GM19351 (cell line): ENCODE data around the gene SLC27A2.

Source experiments
- ATAC-seq: cut with Tn5 transposase; IDR thresholded peaks from one replicate; pipeline ENCODE4 v1.9.1; 2021; ENCODE audit warnings: mild to moderate bottlenecking, moderate library complexity; ENCODE audit not compliant: unreplicated experiment

Gene SLC27A2

DNA sequence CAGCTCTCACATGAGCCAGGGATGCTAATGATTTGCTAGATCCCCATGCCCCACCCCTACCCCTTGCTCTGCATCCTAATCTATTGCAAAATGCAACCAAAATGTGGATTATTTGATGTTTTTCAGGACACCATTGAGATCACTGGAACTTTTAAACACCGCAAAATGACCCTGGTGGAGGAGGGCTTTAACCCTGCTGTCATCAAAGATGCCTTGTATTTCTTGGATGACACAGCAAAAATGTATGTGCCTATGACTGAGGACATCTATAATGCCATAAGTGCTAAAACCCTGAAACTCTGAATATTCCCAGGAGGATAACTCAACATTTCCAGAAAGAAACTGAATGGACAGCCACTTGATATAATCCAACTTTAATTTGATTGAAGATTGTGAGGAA lies 53.8 kb downstream of the SLC27A2 start:
- ATAC-seq: no peak

DNA sequence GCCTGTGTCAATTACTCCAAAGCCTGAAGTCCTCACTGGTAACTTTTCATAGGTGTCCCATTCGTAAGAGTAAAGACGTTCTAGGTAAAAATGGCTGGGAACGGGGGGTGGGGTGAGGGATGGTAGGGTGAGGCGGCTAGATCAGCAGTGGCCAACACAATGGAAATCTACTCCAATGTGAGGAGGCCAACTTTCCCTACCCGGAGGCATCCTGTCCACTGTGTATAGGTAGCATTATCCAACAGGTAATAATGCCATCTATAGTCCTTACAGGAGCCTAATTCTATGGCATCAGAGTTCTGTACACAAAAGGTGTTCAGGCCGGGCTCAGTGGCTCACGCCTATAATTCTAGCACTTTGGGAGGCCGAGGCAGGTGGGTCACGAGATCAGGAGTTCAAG lies 54.4 kb downstream of the SLC27A2 start:
- ATAC-seq: no peak

DNA sequence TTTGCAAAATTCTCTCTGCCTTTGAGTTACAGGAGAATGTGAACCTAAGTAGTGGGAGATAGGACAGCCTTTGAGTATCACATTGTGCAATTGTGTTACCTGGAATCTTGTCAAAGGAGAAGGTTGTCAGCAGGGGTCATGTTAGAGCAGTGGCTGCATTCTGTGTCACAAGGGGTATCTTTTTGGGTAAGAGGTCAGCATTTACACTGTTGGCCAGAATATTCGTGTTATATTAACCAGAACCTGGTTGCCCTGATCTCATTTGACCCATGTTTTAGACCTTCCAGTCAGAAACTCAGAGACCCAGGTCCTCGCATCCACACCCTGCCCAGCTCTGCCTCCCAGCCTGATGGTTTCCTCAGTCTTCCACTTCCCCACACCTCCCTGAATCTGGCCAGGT lies 56.3 kb downstream of the SLC27A2 start:
- ATAC-seq: no peak

DNA sequence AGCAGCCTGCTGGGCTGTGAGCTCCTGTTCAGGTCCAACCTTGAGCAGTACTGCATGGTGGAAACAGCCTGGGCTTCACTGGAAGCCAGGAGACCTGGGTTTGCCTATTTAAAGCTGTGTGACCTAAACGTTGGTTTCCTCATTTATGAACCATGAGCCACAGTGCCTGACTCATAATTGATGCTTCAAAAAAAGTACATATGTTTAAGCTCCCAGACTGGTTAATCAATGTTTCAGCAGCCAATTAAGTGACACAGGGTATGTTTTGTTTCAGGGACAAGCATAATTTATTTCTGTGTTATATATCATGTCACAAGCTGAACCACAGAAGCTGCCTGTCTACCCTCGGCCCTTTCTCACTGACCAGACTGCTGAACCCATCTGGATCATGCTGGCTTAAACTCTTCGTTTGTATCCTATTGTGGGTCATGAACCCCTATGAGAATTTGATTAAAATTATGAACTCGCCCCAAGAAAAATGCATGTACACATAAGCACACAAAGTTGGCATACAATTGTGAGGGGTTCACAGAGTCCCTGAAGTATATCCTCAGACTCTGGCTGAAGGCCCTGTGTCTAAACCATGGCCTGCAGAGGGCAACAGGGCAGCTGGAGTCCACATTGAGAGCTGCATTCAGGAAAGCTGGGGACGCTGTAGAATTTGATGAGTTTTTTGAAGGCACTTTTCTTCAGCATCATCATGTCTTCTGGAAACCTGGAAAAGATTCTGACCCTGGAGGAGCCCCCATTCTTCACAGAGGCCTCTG lies 59.9 kb downstream of the SLC27A2 start:
- ATAC-seq: no peak

DNA sequence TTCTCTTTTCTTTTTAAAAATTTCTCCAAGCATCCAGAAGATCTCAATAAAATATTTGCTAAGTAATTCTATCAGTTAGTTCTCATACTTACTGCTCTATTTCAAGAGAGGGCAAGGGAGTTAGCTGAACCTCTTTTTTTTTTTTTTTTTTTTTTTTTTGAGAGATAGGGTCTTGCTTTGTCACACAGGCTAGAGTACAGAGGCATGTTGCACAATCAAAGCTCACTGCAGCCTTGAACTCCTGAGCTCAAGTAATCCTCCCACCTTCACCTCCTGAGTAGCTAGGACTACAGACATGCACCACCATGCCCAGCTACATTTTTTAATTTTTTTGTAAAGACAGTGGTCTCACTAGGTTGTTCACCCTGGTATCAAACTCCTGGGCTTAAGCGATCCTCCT lies 62.2 kb downstream of the SLC27A2 start:
- no peak for ATAC-seq

DNA sequence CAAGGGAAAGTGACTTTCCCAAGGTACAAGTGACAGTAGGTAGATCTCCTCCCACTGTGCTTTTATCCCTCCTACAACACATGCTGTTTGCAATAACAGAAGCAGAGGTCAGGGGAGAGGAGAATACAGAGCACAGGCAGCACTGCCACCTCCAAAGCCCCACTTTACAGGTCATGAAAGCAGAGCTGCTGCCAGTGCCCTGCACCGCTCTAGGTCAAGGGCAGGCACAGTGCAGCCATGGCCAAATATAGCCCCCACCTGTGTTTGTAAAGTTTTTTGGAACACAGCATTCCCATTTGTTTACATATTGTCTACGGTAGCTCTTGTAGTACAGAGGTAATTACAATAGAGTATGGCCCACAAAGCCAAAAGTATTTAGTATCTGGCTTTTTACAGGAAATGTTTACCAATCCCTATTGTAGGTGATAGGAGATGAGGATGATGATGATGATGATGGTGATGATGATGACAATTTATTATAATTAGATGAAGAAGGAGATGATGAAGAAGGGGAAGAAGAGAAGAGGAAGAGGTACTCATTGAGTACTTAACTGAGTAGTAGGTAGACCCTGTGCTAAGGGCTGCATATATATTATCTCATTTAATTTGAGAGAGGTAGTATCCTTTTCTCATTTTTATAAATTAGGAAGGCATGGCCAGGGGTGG lies 63.1 kb downstream of the SLC27A2 start:
- no peak for ATAC-seq

DNA sequence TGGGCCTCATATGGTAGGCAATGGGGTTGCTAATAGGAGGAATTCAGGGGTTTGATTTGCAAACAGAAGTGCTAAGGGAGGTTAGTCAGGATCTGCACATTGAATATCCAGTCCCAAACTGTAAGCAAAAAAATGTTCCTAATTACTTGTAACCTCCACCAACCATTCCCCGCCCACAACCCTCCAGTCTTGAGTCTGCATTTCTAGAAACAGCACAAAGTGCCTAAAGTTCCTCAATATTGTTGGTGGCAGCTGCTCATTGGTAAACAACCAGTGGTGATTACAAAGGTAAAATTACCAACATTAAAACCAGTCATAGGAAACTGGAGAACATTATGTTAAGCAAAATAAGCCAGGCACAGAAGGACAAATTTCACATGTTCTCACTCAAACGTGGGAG lies 64.6 kb downstream of the SLC27A2 start:
- no peak for ATAC-seq

DNA sequence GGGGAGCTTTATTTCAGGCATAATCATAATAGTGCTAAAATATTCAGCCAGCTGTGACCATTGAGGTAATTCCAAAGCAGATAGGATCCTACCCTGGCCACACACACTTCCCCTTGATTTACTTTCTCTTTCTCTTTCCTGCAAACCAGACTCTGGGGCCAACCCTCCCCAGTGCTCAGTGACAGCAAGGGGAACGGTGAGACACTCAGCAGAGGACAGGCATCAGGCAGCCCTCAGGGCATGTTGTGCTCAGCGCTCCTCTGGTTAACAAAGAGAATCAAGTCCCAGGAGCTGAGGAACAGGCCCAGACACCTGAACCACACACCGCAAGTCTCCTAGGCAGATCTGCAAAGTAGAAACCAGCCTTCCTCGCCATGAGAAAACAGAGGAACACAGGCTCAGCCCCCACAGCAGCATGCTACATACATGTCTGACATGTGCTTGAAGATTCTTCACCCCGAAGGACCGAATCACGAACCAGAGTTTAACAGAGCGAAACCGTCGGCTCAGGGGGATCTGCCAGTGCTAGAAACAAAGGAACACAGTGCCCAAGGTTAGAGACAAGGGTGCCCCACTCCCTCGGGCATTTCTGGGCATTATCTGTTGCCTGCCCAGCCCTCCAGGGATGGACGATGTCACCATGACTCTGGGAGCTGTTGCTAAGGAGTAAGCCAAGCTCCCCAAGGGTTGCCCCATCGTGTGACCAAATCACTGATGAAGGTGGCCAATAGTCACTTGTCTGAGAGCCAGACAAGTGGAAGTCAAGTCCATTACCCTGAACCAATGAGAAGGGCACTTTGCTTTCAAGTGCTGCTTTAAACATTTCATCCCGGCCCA lies 66.0 kb downstream of the SLC27A2 start:
- ATAC-seq: peak; percentile 99

DNA sequence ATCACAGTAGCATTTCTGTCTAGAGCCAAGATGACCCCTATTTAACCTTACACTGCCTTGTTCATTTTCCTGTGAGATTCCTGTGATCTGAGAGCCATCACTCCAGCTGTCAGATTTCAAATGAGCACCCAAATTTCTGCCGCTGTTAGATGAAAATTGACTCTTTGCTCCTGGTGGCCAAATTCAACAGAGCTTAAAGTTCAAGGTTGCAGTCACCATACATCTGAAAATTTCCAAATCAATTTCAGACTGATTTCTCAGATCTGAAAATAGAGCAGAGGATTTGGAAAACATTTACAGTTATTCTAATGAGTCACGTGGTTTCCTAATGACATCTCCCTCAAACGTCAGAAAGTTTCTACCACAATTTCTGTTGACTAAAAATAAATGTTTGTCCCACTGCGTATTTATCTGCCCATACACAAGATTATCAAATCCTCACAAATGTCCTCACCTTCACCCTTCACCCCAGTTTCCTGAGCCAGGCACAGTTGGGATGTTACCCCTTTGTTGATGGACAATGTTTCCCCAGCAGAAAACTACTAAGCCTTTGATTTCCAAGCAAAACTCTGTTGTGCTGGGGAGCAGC lies 67.1 kb downstream of the SLC27A2 start:
- ATAC-seq: no peak

DNA sequence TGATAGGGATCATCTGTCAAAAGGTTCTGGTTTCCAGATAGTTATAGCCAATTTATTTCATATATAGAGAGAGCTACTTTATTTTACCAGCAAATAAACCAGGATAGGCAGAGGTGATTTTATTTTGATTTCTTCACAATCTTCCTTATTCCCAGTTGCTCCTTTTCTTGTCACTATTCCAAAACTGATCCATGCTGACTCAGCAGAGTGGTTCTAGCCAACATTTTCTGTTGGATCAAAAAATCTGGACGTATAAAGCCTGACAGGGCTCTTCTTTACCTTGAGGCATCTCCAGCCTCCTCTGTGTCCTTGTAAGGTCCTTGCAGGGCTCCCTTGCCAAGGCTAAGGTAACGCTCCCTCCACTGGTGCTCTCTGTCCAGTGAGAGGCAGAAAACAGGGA lies 67.7 kb downstream of the SLC27A2 start:
- ATAC-seq: no peak

DNA sequence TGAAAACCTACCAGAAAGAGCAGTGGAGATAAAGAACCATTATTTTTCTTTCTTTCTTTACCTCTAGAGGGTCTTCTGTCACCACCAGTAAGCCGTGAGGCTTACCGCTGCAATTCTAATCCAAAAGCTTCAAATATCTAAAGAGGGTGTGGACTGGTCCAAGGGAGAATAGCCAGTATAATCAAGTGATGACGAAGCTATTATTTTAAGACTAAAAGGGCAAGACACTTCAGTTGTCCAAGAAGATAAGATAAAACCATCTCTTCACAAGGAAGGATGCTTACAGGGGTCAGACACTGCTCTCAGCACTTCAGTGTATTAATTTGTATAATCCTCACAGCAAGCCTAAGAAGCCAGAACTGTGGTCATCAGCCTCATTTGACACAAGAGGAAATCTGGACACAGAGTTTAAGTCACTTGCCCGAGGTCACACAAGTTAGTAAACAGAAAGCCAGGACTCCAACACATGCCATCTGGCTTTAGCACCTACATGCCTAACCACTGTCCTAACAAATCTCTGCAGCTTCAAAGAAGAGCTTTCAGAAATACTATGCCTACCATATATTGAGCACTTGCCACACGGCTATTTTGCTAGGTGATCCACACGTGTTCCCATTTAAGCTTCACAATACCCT lies 68.9 kb downstream of the SLC27A2 start:
- ATAC-seq: no peak

DNA sequence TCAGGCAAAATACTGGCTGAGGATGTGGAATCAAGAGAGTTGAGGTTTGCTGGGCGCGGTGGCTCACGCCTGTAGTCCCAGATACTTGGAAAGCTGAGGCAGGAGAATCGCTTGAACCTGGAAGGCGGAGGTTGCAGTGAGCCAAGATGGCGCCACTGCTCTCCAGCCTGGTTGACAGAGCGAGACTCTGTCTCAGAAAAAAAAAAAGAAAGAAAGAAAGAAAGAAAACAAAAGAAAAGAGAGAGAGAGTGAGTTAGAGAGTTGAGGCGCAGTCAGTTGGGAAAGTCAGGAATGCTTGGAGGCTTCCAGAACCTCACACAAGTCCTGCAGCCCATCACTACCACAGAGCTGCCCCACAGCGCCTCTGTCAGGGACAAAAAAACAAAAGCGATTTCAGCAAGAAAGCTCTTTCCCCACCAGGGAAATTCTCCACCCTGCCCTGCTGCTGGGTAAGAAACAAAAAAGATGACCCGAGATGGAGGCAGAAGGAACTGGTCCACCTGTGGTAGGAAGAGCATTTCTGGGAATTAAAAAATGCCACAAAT lies 69.7 kb downstream of the SLC27A2 start:
- no peak for ATAC-seq

DNA sequence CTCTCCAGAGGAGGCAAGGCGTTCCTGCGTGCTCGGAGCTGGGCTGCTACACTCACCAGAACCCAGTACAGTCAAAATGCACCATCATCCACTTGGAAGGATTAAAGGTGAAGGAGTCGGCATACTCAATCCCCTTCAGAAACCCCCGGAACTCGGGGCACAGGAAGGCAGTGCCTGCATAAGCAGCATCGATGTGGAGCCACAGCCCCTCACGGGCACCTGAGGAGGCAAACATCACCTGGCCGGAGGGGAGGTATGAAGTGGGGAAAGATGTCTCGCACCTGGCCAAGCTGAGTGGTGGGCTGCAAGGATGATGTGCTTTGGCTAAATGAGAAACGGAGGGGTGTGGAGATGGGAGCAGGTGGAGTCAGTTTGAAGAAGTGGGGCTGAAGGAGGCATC lies 70.6 kb downstream of the SLC27A2 start:
- no peak for ATAC-seq

DNA sequence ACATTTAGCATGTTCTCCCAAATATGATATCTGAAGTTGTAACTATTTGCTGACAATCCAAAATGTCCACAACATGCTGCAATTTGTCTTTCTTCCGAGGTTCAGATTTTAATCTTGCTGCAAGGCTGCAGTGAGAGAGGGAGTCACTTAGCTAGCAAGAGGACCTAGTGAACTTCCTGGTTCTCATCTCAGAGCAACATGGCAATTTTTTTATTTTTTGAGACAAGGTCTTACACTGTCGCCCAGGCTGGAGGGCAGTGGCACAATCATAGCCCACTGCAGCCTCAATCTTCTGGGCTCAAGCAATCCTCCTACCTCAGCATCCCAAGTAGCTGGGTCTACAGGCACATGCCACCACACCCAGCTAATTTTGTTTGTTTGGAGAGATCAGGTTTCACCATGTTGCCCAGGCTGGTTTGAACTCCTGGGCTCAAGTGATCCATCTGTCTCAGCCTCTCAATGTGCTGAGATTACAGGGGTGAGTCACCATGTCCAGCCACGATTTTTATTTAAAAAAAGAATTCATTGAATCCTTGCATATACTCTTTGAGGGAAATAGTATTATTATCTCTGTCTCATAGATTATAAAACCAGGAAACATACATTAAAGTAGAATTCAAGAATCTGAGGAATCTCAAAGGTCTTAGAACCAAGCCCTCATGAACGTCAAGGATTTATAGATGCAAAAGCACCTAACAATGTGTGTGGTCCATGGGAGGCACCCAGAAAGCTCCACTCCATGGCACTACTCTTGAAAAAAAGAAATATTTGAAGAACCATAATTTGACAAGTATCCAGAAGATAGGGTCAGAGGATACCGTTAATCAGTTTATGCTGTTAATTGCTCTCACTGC lies 74.4 kb downstream of the SLC27A2 start:
- no peak for ATAC-seq

DNA sequence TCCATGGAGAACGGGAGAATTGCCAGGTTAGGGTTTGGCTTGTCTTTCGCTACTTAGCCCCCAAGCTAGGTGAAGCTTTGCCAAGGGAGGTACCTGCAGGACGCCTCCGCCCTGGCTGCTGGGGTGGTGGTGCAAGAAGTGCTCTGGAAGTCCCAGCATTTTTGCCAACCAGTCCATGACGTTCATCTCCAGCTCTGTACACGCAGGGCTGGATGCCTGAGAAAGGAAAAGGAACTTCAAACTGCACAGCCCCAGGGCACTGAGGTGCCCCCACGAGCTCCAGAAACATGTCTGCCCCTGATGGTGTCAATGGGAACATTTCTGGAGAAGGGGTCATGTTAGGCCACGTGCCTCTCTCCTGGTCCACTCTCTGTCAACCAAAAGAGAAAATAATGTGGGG lies 75.3 kb downstream of the SLC27A2 start:
- ATAC-seq: no peak

DNA sequence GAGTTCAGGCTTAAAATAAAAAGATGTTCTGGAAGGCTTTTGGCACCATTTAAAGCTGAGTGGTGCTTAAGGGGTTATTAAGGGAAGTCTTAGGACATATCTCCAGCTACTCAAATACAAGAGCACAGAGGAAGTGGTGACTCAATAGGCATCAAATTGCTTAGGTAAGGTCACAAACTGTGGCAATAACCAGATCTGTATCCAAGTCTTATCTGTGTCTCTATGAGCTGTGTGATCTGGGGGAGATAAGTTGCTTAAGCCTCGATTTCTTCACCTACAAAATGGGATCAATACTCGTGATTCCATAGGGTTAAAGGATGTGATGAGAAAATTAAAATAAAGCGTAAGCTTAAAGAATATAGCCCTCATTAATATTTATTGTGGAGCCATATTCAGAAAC lies 75.9 kb downstream of the SLC27A2 start:
- ATAC-seq: no peak

DNA sequence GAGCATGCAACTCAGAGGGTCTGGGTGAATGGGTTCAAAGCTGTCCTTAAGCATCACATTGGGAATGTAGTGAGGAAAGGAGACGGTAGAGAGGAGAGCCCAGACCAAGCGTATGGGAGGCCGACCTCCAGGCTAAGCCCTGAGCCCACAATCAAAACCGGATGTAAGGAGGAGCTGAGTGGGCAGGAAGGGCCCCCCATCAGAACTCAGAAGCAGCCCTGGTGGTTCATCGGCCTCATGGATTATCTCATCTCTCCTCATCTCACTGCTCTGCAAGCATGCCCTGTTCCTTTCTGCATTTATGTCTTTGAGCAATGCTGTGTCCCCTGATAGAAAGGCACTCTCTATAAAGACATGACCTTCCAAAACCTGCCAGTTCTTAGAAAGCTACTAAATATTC lies 77.3 kb downstream of the SLC27A2 start:
- no peak for ATAC-seq

DNA sequence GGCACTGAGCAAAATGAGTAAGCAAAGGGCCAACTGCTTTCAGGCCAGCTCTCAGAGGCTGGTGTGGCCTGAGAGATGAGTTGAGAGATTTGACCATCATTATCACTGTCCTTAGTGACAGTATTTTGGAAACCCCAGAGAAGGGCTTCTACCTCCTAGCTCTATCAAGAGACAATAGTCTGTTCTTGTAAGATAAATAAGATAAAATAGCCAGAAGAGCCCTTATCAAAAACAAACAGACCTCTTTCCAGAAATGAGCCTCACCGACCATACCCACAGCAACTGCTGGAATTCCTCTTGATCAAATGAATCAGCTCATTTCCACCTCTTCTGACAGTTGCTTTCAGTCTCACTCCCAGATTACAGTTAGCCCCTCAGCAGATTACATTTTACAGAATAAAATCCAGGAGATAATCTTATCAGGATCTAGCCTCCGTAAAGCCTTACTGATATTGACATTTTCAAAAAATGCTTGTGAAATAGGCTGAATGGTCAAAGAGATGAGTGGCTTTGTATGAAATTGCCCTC lies 79.0 kb downstream of the SLC27A2 start:
- peak; percentile 56 for ATAC-seq

DNA sequence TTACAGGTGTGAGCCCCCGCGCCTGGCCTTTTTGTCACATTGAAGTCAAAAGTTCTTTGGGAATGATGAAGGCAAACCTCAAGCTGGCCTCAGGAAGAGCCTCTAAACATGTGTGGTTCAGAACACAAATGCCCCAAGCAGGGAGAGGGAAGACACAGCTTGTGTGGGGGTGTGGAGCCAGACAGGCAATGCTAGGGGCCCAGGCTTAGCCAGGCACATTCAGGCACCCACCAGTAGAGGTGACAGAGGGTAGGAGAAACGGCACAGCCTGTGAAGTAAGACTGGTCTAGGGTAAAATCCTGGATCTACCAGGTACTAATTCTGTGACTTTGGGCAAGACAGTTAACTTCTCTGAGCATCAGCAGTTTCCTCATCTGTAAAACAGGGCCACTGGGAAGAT lies 80.0 kb downstream of the SLC27A2 start:
- ATAC-seq: no peak

DNA sequence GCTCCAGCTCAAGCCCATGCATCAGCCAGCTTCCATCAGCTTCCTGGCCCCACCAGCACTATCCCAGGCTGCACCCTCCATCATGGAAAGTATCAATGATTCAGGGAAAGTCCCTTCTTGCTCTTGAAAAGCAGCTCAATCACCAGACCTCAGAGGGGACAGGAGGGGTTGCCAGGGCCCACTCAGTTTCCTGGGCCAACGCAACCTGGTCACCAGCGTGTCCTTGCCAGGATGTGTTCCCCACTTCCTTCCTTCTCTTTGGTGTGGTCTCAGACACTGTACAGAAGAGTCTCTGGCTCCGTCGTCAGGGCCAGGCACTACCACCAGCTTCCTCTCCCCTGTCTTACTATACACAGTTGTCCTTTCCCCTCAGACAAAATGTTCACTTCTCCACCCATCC lies 80.5 kb downstream of the SLC27A2 start:
- ATAC-seq: no peak
